IMR-90 (cell line): ENCODE measurements around the gene MRPL54.

Experiments
- CEBPB ChIP-seq: IDR thresholded peaks from 2 replicates; pipeline ENCODE4 v1.6.1; 2012; ENCODE audit warnings: low read depth, low read length, improper control_type of control experiment
- FOS ChIP-seq: fragments of 150-350 bp; IDR thresholded peaks from 2 replicates; pipeline ENCODE4 v1.6.1; 2016; ENCODE audit warnings: low read depth, low read length
- MXI1 ChIP-seq: IDR thresholded peaks from 2 replicates; pipeline ENCODE4 v1.6.1; 2012; ENCODE audit warnings: low read depth, mild to moderate bottlenecking, low read length, moderate library complexity, borderline replicate concordance
- NFE2L2 ChIP-seq: fragments of 150-350 bp; IDR thresholded peaks from 2 replicates; pipeline ENCODE4 v1.6.1; 2016; ENCODE audit warnings: low read depth, mild to moderate bottlenecking, low read length
- POLR2A ChIP-seq: IDR thresholded peaks from 2 replicates; pipeline ENCODE4 v1.6.1; 2012; ENCODE audit warnings: mild to moderate bottlenecking, low read depth, low read length
- RAD21 ChIP-seq: IDR thresholded peaks from 2 replicates; pipeline ENCODE4 v1.6.1; 2012; ENCODE audit warnings: low read length, improper control_type of control experiment
- TF ChIP-seq, protein P1 (sequence below): conservative IDR thresholded peaks from 2 replicates; pipeline ENCODE4 v1.5.1; 2012; ENCODE audit warnings: mild to moderate bottlenecking, low read depth, low read length, improper control_type of control experiment
- TF ChIP-seq, protein P2 (sequence below): fragments of 150-350 bp; IDR thresholded peaks from 2 replicates; pipeline ENCODE4 v1.6.1; 2017; ENCODE audit warnings: mild to moderate bottlenecking, antibody characterized with exemption, low read length, low read depth

DNA sequence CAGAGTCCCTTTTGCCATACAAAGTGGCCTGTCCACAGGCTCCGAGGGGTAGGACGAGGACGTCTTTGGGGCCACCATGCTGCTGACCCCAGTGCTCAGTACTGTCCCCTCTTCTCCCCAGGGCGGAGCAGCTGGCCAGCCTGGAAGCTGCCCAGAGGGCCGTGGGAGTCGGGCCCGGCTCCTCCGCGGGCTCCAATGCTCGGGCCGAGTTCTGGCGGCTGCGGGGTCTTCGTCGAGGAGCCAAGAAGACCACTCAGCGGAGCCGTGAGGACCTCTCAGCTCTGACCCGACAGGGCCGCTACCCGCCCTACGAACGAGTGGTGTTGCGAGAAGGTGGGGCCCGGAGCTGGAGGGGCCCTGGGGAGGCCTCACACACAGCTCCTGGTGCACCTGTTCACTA, 22.1 kb upstream of the MRPL54 start:
- TF ChIP-seq MXI1 (no peak), RAD21 (no peak), POLR2A (no peak), CEBPB (no peak), FOS (no peak), NFE2L2 (no peak)
- TF ChIP-seq, protein P1, sequence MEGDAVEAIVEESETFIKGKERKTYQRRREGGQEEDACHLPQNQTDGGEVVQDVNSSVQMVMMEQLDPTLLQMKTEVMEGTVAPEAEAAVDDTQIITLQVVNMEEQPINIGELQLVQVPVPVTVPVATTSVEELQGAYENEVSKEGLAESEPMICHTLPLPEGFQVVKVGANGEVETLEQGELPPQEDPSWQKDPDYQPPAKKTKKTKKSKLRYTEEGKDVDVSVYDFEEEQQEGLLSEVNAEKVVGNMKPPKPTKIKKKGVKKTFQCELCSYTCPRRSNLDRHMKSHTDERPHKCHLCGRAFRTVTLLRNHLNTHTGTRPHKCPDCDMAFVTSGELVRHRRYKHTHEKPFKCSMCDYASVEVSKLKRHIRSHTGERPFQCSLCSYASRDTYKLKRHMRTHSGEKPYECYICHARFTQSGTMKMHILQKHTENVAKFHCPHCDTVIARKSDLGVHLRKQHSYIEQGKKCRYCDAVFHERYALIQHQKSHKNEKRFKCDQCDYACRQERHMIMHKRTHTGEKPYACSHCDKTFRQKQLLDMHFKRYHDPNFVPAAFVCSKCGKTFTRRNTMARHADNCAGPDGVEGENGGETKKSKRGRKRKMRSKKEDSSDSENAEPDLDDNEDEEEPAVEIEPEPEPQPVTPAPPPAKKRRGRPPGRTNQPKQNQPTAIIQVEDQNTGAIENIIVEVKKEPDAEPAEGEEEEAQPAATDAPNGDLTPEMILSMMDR: no peak
- TF ChIP-seq, protein P2, sequence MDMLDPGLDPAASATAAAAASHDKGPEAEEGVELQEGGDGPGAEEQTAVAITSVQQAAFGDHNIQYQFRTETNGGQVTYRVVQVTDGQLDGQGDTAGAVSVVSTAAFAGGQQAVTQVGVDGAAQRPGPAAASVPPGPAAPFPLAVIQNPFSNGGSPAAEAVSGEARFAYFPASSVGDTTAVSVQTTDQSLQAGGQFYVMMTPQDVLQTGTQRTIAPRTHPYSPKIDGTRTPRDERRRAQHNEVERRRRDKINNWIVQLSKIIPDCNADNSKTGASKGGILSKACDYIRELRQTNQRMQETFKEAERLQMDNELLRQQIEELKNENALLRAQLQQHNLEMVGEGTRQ: no peak
